Stimulated activated naive CD4-positive, alpha-beta T cell treated with Interleukin-2 at 50 U/mL for 16 hours (primary cell): ENCODE data around the gene DPEP2.
A peak's percentile ranks its signal among the peaks of the same experiment; 100 is the strongest.
"Not testable (repeated sequence)": the region's sequence is repeated elsewhere in the genome, so short reads cannot be mapped to it uniquely, and the experiment has no call there.

Source experiments
- DNase-seq: peaks from one replicate; lab custom pipeline; 2025; lab: John Stamatoyannopoulos, UW

The DPEP2 gene

DNA sequence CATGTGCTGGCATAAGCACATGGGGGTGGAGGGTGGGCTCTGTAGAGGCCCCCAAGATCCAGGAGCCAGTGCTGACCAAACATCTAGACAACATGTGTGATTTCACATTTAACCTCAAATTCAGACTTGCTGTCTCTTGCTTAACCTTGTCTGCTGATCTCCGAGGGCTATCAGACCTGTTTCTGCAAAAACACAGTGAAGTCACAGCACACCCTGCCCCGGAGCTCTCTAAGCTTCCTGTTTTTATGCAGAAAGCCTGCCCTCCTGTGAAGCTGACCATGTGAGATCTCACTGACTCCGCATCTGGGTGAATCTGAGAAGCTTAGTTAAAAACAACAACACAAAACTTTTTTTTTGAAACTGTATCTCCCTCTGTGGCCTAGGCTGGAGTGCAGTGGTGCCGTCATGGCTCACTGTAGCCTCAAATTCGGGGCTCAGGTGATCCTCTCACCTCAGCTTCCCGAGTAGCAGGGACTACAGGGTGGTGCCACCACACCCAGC, 6.6 kb upstream of the DPEP2 start:
- no peak for DNase-seq

DNA sequence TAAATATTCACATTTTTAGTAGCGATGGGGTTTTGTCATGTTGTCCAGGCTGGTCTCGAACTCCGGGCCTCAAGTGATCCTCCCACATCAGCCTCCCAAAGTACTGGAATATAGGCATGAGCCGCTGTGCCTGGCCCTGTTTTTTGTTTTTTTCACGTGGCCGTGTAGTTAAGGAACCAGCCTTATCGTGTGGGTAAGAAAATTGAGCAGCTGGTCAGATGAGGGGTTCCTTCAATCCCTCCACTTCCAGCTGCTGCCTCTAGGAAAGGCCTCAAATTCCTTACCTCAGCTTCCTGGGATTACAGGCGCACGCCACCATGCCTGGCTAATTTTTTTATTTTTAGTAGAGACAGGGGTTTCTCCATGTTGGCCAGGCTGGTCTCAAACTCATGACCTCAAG, 5.9 kb upstream of the DPEP2 start:
- no peak for DNase-seq

DNA sequence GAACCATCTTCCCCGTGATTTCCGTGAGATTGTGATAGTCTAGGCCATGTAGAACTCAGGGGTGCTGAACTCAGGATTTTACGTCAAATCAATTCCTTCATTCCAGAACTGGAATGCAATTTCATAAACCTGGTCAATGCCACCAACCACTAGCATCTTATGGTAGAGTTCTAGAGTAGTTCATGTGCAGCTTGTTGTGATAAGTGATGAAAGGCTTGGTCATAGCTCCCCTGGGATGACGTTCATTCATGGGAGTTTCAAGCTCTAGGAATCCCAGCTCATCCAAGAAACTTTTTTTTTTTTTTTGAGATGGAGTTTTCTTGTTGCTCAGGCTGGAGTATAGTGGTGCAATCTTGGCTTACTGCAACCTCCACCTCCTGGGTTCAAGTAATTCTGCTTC, 3.7 kb upstream of the DPEP2 start:
- no peak for DNase-seq

DNA sequence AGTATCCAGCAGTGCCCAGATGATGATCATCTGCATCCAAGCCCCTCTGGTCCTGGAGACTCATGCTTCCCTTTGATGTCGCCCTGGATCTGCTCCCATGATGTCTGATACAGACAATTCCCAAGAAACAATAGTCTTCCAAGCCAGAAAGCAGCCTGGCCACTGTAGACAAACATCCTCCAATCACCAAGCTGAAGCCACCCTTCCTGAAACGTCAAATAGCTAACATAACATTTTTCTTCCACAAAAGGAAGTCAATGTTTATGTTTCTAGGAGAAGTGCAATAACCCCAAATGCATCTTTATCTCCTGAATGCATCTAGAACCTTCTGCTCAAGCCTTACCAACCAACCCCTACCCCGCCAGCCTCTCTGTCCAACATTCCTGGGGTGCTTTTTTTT, 1.2 kb upstream of the DPEP2 start:
- DNase-seq, result no peak

DNA sequence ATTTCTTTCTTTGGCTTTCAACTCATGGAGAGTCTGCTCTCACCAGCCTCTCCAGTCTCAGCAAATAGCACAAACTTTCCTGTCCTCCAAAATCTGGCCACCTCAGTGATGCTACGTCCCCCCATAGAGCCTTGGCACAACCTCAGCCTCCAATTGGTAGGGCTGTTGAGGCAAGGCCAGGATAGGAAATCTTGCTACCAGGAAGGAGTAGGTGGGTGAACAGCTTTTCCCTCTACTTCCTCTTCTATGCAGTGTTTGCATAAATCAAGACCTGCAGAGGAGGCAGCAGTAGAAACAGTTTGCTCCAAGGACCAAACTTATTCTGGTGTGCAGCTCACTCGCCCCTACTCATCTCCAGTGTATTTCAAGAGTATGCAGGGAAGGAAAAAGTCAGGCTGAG, 701 bp upstream of the DPEP2 start:
- no peak for DNase-seq

DNA sequence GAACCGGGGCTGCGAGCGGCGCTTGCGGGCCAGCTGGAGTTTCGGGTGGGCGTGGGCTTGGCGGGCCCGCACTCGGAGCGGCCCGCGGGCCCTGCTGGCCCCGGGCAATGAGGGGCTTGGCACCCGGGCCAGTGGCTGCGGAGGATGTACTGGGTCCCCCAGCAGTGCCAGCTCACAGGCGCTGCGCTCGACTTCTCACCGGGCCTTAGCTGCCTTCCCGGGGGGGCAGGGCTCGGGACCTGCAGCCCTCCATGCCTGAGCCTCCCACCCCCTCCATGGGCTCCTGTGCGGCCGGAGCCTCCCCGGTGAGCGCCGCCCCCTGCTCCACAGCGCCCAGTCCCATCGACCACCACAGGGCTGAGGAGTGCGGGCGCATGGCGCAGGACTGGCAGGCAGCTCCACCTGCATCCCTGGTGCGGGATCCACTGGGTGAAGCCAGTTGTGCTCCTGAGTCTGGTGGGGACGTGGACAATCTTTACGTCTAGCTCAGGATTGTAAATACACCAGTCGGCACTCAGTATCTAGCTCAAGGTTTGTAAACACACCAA, 979 bp downstream of the DPEP2 start:
- not testable (repeated sequence) for DNase-seq

DNA sequence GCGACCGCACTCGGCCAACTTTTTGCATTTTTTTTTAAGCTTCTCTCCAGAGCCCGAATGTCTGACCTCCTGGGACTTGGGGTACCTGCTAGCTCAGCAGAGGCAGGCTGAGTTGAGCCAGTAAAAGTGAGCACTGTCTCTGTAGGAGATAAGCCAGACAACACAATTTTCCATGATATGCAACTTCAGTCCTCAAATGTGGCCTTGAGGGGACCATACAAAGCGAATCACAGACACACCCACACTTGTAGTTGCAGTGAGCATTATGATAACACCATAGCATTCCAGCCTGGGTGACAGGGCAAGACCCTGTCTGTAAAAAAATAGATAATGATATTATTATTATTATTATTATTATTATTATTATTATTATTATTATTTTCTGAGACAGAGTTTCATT, 2.6 kb downstream of the DPEP2 start:
- no peak for DNase-seq

DNA sequence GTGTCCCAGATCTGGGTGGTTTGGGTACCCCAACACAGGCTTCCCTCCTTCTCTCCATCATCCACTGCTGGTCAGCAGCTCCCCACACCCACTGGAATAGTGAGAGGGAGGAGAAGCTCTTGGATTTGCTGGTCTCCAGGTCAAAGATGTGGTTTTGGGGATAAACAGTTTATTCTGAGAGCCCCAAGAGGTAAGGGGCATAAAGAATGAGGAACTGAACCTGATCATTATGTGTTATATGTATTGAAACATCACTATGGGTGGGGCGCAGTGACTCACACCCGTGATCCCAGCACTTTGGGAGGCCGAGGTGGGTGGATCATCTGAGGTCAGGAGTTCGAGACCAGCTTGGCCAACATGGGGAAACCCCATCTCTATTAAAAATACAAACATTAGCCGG, 3.9 kb downstream of the DPEP2 start:
- peak; percentile 26 for DNase-seq

DNA sequence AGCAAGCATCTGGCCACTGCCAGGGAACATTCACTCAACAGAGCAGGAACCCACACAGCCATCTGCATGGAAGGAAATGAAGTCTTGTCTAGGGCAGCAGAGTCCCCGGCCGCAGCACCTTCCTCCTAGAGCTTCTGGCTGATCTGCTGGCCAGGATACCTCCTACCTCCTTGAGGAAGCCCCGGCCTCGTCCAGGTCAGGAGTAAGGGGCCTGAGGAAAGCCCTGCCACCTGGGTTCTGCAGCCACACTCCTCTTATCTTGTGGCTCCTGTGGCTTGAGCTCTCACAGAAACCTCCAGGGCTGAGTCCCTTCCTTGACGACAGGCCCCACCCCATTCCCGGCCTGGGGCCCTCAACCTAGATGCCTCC, 5.3 kb downstream of the DPEP2 start:
- DNase-seq, result not testable (repeated sequence)

DNA sequence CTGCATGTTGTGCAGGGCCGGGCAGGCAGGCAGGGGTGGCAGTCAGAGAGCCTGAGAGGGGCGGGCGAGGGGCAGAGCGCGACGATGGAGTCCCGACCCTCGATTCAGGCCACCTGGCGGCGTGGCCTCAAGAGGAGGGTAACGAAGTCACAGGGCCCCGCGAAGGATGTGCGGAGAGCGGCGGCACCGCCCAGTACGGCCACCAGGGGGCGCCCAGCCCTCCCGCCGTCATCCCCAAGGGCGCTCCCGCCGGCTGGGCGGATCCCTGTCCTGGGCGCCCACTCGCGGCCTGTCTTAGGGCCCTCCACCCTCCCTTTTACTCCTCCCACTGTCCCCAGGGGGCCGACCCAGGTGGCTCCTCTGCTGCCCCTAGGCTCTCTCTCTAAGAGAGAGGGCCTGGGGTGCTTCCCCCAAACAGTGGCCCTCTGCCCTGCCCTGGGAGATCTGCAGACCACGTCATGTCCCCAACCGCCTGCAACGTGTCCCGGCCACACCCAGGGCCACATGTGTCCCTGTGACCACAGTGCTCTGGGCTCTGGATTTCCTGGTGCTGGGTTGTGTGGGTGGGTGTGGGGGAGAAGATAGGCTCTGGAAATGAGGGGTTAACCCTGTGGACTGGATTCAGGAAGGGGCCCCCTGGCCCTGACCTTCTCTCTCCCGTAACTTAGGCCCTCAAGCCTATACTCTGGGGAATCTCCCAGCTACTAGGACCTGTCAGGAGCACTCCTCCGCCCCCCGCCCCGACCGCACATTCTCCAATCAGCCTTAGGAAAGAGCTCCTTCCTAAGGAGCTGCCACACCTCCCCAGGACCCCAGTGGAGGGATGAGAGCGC, 5.9 kb downstream of the DPEP2 start:
- DNase-seq, result peak; percentile 76

DNA sequence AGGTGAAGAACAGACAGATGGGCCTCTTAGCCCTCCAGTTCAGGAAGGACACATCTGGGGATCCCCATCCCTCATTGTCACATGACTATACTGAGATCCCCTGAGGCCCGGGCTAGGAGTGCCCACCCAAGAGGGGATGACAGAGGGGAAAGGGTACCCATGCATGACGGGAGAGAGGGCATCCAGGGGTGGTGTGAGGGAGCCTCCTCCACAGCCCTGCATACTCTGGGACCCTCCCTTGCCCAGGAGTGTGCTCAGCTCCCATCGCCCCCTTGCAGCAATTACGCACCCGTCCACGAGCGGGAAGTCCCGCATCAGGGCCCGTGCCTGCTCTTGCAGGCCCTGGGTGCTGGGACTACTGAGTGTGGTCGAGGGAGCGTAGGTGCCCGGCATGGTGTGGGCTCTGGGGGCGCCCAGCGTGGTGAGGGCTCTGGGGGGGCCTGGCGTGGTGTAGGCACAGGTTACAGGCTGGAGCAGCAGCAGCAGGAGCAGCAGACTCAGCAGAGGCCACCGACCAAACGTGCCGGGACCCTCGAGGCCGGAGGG, 6.5 kb downstream of the DPEP2 start:
- no peak for DNase-seq

DNA sequence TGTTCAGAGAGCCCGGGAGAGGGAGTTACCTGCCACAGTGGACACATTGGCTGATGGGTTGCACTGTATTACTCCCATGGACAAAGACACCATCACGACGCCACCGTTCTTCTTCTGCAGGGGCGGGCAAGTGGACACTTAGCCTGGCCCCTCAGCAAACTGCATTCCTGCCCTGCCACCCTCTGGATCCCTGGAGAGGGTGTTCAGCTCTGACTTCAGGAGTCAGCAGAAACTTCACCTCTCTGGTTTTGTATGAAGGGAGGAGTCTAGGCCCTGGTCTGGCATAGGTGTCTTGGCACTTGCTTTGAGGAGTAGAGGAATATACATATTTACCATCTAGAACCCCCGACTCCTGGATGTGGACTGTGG, 9.3 kb downstream of the DPEP2 start:
- no peak for DNase-seq

DNA sequence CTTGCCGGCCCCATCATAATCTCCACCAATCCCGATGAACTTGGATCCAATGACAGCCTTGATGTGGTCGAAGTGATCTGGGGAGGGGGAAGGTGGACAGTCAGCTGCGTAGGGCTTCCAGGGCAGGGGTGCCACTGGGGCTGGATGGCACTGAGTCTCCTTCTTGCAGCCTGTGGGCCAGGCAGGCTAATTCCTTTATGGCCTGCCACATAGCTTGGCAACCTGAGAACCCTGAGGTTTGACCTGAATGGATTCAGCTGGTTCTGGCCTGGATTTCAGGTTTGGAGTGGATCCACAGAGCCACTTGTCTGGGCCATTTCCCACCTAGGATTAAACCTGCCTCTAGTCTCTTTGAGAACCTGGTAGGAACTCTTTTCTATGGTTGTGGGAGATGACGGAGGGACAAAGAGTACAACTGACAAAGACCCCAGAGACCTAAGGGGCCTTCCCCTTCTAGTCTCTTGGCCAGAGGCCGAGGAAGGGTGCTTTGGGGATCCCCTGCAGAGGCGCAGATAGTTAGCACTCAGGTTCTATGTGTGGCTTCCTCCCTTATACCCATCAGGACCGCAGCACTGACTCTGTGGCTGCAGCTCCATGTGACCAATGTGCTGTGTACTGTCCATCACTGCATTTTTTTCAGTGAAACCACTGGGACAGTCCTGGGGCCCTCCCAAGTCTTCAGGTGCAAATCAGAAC, 9.8 kb downstream of the DPEP2 start:
- no peak for DNase-seq

DNA sequence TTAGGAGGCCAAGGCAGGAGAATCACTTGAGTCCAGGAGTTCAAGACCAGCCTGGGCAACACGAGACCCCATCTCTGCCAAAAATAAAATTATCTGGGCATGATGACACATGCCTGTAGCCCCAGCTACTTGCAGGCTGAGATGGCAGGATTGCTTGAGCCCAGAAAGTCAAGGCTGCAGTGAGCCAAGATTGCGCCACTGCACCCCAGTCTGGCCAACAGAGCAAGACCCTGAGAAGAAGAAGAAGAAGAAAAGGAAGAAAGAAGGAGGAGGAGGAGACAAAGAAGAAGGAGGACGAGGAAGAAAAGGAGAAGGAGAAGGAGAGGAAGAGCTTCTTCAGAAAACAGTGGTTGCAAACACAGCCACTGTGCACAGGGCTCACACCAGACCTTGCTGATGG, 10.6 kb downstream of the DPEP2 start:
- DNase-seq, result no peak

DNA sequence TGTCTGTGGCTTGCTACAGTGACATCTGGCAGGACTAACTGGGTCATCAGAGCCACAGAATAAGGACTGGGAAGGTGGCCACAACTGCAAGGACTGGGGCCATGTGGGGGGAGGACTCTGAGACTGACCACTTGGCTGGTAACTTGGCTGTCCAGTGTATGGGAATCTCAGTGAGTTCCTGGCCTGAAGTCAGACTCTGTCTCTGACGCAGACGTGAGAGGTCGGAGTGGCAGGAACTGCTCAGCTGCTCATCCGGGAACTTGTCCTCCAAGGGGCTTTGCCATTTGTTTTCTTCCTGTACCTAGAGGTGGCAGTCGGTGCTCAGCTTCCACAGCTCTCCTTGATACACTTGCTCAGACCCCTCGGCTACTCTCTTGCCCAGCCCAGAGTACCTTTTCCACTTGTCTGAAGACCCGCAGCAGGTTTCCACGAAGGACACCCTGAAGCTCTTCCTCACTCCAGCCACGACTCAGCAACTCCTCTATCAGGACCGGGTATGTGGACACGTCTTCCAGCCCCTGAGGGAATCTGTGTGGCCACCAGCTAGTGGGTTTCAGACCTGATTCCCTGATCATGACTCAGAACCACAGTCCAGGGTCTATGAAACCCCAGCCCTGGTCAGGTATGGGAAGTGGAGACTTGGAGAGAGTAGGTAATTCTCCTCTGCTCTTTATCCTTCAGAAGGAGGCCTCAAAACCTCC, 11.7 kb downstream of the DPEP2 start:
- no peak for DNase-seq

DNA sequence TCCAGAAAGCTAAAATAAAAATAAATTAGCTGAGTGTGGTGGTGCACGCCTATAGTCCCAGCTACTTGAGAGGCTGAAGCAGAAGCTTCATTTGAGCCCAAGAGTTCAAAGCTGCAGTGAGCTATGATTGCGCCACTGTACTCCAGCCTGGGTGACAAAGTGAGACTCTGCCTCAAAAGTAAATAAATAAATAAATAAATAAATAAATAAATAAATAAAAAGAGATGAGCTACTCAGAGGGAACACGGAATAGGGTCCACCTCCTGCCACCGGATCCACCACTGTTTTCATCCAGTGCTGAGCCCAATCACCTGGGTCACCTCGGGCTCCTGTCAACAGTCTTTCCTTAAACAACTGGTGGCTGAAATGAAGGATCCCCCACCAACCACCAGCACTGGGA, 12.3 kb downstream of the DPEP2 start:
- no peak for DNase-seq

DNA sequence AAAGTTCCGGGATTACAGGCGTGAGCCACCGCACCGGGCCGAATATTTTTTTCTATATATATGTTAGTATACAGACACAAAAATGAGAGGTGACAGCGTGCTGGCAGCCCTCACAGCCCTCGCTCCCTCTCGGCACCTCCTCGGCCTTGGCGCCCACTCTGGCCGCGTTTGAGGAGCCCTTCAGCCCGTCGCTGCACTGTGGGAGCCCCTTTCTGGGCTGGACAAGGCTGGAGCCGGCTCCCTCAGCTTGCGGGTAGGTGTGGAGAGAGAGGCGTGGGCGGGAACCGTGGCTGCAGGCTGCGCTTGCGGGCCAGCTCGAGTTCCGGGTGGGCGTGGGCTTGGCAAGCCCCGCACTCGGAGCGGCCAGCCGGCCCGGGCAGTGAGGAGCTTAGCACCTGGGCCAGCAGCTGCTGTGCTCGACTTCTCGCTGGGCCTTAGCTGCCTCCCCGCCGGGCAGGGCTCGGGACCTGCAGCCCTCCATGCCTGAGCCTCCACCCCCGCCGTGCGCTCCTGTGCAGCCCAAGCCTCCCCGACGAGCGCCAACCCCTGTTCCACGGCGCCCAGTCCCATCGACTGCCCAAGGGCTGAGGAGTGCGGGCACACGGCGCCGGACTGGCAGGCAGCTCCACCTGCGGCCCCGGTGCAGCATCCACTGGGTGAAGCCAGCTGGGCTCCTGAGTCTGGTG, 17.1 kb downstream of the DPEP2 start:
- DNase-seq, result no peak

DNA sequence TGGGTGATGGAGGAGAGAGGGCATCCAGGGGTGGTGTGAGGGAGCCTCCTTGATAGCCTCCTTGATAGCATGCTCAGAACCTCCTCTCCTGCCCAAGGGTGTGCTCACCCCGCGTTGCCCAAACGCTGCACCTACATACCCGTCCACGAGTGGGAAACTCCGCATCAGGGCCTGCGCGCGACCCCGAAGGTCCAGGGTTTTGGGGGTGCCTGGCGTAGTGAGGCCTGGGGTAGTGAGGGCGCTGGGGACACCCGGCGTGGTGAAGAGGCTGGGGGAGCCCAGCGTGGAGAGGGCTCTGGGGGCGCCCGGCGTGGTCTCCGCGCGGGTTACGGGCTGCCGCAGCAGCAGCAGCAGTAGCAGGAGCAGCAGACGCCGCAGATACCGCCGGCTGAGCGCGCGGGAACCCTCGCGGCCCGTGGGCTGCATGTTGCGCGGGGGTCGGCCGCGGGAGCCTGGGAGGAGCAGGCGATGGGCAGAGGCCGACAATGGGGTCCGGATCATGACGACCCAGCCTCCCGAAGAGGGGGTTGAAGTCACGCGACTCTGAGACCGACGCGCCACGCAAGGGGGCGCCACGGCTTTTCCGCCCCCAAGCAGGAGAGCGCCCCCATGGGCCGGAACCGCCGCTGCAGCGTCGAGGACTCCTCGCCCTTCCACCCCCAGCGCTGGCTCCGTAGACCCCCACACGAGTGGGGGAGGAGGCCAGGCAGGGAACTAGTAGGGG, 19.2 kb downstream of the DPEP2 start, which contains the start of gene DPEP3:
Gene DPEP3, minus strand, starts transcription at position 545 of the 724 bp plus-strand sequence. Its CDS starts 119 bp downstream, at position 426.
- DNase-seq, result no peak

DNA sequence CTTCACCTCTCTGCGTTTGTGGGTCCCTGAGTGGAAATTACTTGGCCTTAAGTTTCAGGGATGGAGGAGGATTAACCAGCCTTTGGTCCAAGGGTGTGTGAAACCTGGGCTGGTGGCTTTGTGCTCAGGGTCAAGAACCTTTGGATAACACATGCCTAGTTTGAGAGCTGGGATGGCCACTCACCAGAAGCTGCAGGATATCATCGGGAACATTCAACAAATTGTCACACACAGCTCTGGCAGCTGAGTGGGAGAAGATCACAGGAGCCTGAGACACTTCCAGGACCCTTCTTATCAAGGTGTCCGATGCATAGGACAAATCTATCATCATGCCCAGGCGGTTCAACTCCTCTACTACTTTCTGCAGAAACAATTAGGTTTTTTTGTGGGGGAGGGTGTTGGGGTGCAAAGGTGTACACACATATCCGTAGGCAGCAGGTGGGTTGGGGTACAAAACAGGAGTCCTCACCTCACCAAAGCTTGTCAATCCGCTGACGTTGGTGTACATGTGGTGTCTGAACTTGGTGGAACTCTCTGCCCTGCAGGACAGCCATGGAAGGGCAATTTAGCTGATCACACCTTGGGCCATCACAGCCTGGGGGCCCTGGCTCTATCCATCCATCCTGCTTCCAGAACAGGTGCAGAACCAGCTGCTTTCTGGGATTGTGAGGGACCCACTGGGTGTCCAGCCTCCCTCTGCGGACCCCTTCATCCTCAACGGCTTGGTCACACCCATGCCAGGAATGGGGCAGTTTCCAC, 21.6 kb downstream of the DPEP2 start:
- DNase-seq, result no peak

DNA sequence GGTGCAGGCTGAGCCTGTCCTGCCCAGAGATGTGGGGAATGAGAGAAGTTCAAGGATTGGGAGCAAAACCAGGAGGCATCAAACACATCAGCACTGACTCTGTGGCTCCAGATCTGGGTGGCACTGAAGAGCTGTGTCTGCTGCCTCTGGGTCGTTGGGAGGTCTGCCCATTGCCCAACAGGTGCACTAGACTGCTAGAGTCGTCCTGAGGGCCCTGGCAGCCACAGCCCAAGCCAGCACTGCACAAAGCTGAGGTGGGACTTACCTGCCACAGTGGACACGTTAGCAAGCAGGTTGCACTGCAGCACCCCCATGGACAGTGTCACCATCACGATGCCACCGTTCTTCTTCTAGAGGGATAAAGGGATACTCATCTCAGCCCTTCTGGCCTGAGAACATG, 22.3 kb downstream of the DPEP2 start:
- DNase-seq, result no peak
